Breast epithelium (tissue), 4 donors: Measurements from ENCODE around the gene C9orf153. TPM values are rescaled to one million over a fixed set of nuclear protein-coding genes. Genes with fewer than 3 reads are reported as not detected.

Experiments used
- DNase-seq, 2 donors: peaks; one replicate each; pipeline ENCODE4 v3.0.0-alpha.2; 2019; ENCODE audit warnings: low spot score in 2 of 2
- H3K27ac ChIP-seq, 2 donors: fragments of 200-600 bp; sonication (generic) in 1 of 2; one replicate each; pipeline ENCODE4 v1.5.1; 2016 to 2019; ENCODE audit warnings: mild to moderate bottlenecking in 1 of 2
- H3K27me3 ChIP-seq, 2 donors: fragments of 200-600 bp; sonication (generic) in 1 of 2; one replicate each; pipeline versions ENCODE4 v1.5.1 to v1.6.0; 2017 to 2019; ENCODE audit warnings: control low read depth in 1 of 2, mild to moderate bottlenecking in 1 of 2
- H3K36me3 ChIP-seq: fragments of 200-600 bp; one replicate; pipeline ENCODE4 v1.5.1; 2019
- H3K4me1 ChIP-seq, 2 donors: fragments of 200-600 bp; sonication (generic); one replicate each; pipeline ENCODE4 v1.5.1; 2016 to 2019; ENCODE audit warnings: control low read depth in 1 of 2
- H3K4me3 ChIP-seq, 3 donors: fragments of 200-600 bp; sonication (generic); 1 replicate in 2 of 3; 2 replicates in 1 of 3; pipeline ENCODE4 v1.5.1; 2016 to 2019; ENCODE audit warnings: mild to moderate bottlenecking in 3 of 3, moderate library complexity in 2 of 3
- H3K9me3 ChIP-seq, 2 donors: fragments of 200-600 bp; sonication (generic) in 1 of 2; one replicate each; pipeline ENCODE4 v1.5.1; 2016 to 2019; ENCODE audit warnings: control low read depth in 1 of 2
- CTCF ChIP-seq, 3 donors: fragments of 450-650 bp; IDR thresholded peaks; one replicate each; pipeline ENCODE4 v1.5.1; 2016 to 2017; ENCODE audit warnings: antibody characterized with exemption in 3 of 3, mild to moderate bottlenecking in 3 of 3, moderate library complexity in 3 of 3
- POLR2A ChIP-seq: fragments of 450-650 bp; IDR thresholded peaks from one replicate; pipeline ENCODE4 v1.6.1; 2016; ENCODE audit warnings: antibody characterized with exemption, mild to moderate bottlenecking, moderate library complexity
- POLR2AphosphoS5 ChIP-seq, 3 donors: sonication (generic); formaldehyde crosslinking; IDR thresholded peaks; one replicate each; pipeline ENCODE4 v1.6.1; 2017; ENCODE audit warnings: antibody characterized with exemption in 3 of 3
- intact Hi-C: fragments of 100-400 bp; cut with DNase I; formaldehyde crosslinking; loops from one replicate; pipeline ENCODE4 v1.15.1; 2023; ENCODE audit warnings: low total_unique reads
- total RNA-seq, 3 donors: library from RNA; depleted of rRNA; stranded (reverse); fragments of >200 nt; gene quantifications; one replicate each; pipeline ENCODE4 v1.1.0, GENCODE V29; 2016

C9orf153 gene
- total RNA-seq, 3 donors from 2014 or later, result 0.59 to 0.80 (median 0.66) TPM

- Histone ChIP-seq H3K4me3 (no peak overlapping the region), H3K9me3 (no peaks in the 10 kb centered on the region), H3K36me3 (no peaks in the 10 kb centered on the region), H3K27ac (no peak overlapping the region), H3K4me1 (no peaks in the 10 kb centered on the region), H3K27me3 (no peaks in the 10 kb centered on the region)
- no peak for DNase-seq
- intact Hi-C loops, result no loop called here
- TF ChIP-seq POLR2A (no peak), CTCF (IDR thresholded peaks at IDR 0.05) (no peak), POLR2AphosphoS5 (IDR thresholded peaks at IDR 0.05) (no peak)
These were observed 42.2 kb downstream of the C9orf153 start for GRCh38 chr9:86217076-86217755.

GRCh38 chr9:86207193-86207592 lies 52.3 kb downstream of the C9orf153 start:
- H3K27ac ChIP-seq, result no peak overlapping the region
- H3K27me3 ChIP-seq, result no peaks in the 10 kb centered on the region
- no peak for DNase-seq
- H3K9me3 ChIP-seq, result no peaks in the 10 kb centered on the region
- H3K4me1 ChIP-seq, result no peaks in the 10 kb centered on the region
- no peaks in the 10 kb centered on the region for H3K36me3 ChIP-seq
- no peak overlapping the region for H3K4me3 ChIP-seq
- intact Hi-C loops, result no loop called here
- no peak for TF ChIP-seq POLR2AphosphoS5 (IDR thresholded peaks at IDR 0.05)
- no peak for TF ChIP-seq CTCF (IDR thresholded peaks at IDR 0.05)
- no peak for TF ChIP-seq POLR2A

GRCh38 chr9:86202338-86202882 lies 57.0 kb downstream of the C9orf153 start:
- intact Hi-C loops, result no loop called here
- H3K4me1 ChIP-seq, result no peaks in the 10 kb centered on the region
- no peaks in the 10 kb centered on the region for H3K36me3 ChIP-seq
- H3K27ac ChIP-seq, result no peak overlapping the region
- H3K9me3 ChIP-seq, result no peaks in the 10 kb centered on the region
- TF ChIP-seq POLR2AphosphoS5 (IDR thresholded peaks at IDR 0.05) (no peak), POLR2A (no peak), CTCF (IDR thresholded peaks at IDR 0.05) (peak; percentile 50 to 63 (median 61))
- no peaks in the 10 kb centered on the region for H3K27me3 ChIP-seq
- no peak overlapping the region for H3K4me3 ChIP-seq
- no peak for DNase-seq

- Histone ChIP-seq H3K36me3 (no peaks in the 10 kb centered on the region), H3K9me3 (no peaks in the 10 kb centered on the region), H3K27ac (no peak overlapping the region), H3K4me1 (no peaks in the 10 kb centered on the region), H3K27me3 (no peaks in the 10 kb centered on the region), H3K4me3 (no peak overlapping the region)
- no peak for DNase-seq
- TF ChIP-seq POLR2A, result no peak
- TF ChIP-seq CTCF (IDR thresholded peaks at IDR 0.05), result no peak
- intact Hi-C loops, result no loop called here
These were observed 57.8 kb downstream of the C9orf153 start for GRCh38 chr9:86201474-86202337.

- Histone ChIP-seq H3K4me3 (no peak overlapping the region), H3K27me3 (no peaks in the 10 kb centered on the region), H3K9me3 (no peaks in the 10 kb centered on the region), H3K27ac (no peak overlapping the region), H3K4me1 (no peaks in the 10 kb centered on the region), H3K36me3 (no peaks in the 10 kb centered on the region)
- no peak for TF ChIP-seq POLR2AphosphoS5 (IDR thresholded peaks at IDR 0.05)
- no peak for TF ChIP-seq CTCF (IDR thresholded peaks at IDR 0.05)
- no peak for TF ChIP-seq POLR2A
- intact Hi-C loops, result no loop called here
- DNase-seq, result no peak
These were observed 58.8 kb downstream of the C9orf153 start for GRCh38 chr9:86200599-86201162.
